Retina (tissue), 1 donor: ENCODE measurements around the gene SURF6.

Experiments
- DNase-seq: peaks from one replicate; pipeline ENCODE4 v3.0.0-alpha.2; 2016

Gene SURF6

DNA sequence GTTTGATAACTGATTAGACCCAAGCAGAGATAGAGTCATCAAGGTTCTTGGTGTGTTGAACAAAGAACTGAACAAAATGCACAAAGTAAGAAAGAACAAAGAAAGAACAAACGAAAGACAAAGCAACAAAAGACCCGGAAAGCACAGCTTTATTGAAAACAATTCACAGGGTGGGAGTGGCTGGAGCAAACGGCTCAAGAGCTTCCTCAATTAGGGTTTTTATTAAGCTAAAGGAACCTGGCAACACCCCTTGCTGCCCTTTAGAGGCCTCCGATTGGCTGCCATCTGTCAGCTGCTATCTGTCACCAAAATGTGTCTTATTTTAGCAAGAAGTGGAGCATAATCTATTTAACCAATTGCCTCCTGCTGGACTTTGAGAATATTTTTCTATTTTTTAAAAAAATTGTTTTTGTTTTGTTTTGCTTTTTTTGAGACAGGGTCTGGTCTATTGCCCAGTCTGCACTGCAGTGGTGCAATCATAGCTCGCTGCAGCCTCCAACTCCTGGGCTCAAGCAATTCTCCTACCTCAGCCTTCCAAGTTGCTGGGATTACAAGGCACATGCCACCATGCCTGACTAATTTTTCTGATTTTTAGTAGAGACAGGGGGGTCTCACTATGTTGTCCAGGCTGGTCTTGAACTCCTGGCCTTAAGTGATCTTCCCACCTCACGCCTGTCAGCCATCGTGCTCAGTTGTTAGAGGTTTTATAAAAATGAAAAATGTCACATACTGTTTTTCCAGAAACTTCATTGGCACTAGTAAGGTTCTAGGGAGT, 53.3 kb downstream of the SURF6 start:
- no peak for DNase-seq

GRCh38 chr9:133280392-133280791, 55.6 kb downstream of the SURF6 start:
- DNase-seq: no peak
